ENCODE measurements around the gene FREM2.

GRCh38 chr13:38707460-38707859 lies 20.6 kb downstream of the FREM2 start:
- TF ChIP-seq CTCF (conservative IDR thresholded peaks at IDR 0.05; ENCODE audit: low read depth, low read length) = no peak
- no peak for TF ChIP-seq EZH2 (IDR thresholded peaks at IDR 0.05; ENCODE audit: borderline replicate concordance, low read depth, low read length, poor library complexity, severe bottlenecking)
